NB4 (cell line): ENCODE measurements around the gene TNFSF18.
"Not testable (repeated sequence)": the region's sequence is repeated elsewhere in the genome, so short reads cannot be mapped to it uniquely, and the experiment has no call there.

ENCODE experiments used
- DNase-seq: peaks from one replicate; pipeline ENCODE4 v3.0.0; 2010; ENCODE audit warnings: low read depth
- H3K4me3 ChIP-seq: one replicate; pipeline ENCODE4 v1.5.1; 2011; ENCODE audit warnings: mild to moderate bottlenecking, low read depth, low read length, moderate library complexity
- CTCF ChIP-seq: IDR thresholded peaks from one replicate; pipeline ENCODE4 v1.5.1; 2012; ENCODE audit warnings: low read depth, low read length
- MAX ChIP-seq: IDR thresholded peaks from 2 replicates; pipeline ENCODE4 v1.6.1; 2011; ENCODE audit warnings: low read depth, low read length
- MYC ChIP-seq: IDR thresholded peaks from 2 replicates; pipeline ENCODE4 v1.6.1; 2011; ENCODE audit warnings: low read depth, low read length
- POLR2A ChIP-seq: IDR thresholded peaks from 2 replicates; pipeline ENCODE4 v1.6.1; 2011; ENCODE audit warnings: mild to moderate bottlenecking; ENCODE audit not compliant: insufficient read length; ENCODE audit errors: extremely low read depth

Gene TNFSF18

DNA sequence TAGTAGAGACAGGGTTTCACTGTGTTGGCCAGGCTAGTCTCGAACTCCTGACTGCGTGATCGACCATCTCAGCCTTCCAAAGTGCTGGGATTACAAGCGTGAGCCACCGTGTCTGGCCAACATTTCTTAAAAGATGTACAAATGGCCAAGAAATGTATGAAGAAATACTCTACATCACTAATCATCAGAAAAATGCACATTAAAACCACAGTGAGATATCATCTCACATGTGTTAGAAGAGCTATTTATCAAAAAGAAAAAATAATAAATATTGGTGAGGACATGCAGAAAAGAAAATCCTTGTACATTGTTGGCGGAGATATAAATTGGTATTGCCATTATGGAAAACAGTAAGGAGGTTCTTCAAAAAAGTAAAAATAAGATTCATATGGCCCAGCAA is 33.6 kb upstream of the TNFSF18 start:
- DNase-seq = no peak
- no peak for TF ChIP-seq MAX
- no peak overlapping the region for H3K4me3 ChIP-seq

GRCh38 chr1:173082913-173083312 is 32.2 kb upstream of the TNFSF18 start:
- no peak overlapping the region for H3K4me3 ChIP-seq
- DNase-seq = no peak
- TF ChIP-seq POLR2A = no peak
- no peak for TF ChIP-seq CTCF
- no peak for TF ChIP-seq MAX
- TF ChIP-seq MYC = no peak

- DNase-seq, H3K4me3 ChIP-seq: not testable (repeated sequence)
Observed at GRCh38 chr1:173074217-173074616, 23.5 kb upstream of the TNFSF18 start.

DNA sequence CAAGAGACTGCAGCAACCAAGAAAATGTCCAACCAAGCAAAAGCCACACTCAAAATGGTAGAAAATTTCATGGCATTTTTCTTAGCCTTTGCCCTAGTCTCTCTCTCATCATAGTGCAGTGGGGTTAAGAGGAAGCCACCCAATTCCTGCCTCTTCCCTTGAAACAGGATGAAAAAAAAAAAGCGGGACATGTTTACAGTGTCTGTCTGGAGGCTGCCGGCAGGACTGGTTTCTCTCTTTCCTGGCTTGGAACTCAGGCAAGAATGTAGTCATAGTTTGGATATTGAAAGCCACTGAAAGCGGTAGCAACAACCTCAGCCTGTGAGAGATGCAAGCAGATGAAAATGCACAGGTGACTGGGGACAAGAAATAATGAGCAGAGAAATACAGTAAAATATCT is 13.3 kb upstream of the TNFSF18 start:
- TF ChIP-seq MYC = no peak
- TF ChIP-seq POLR2A = no peak
- TF ChIP-seq CTCF = no peak
- no peak for TF ChIP-seq MAX
- no peak overlapping the region for H3K4me3 ChIP-seq
- no peak for DNase-seq

- H3K4me3 ChIP-seq = no peak overlapping the region
- no peak for DNase-seq
- TF ChIP-seq POLR2A (no peak), MAX (no peak)
Observed at GRCh38 chr1:173063171-173063570, 12.4 kb upstream of the TNFSF18 start.

DNA sequence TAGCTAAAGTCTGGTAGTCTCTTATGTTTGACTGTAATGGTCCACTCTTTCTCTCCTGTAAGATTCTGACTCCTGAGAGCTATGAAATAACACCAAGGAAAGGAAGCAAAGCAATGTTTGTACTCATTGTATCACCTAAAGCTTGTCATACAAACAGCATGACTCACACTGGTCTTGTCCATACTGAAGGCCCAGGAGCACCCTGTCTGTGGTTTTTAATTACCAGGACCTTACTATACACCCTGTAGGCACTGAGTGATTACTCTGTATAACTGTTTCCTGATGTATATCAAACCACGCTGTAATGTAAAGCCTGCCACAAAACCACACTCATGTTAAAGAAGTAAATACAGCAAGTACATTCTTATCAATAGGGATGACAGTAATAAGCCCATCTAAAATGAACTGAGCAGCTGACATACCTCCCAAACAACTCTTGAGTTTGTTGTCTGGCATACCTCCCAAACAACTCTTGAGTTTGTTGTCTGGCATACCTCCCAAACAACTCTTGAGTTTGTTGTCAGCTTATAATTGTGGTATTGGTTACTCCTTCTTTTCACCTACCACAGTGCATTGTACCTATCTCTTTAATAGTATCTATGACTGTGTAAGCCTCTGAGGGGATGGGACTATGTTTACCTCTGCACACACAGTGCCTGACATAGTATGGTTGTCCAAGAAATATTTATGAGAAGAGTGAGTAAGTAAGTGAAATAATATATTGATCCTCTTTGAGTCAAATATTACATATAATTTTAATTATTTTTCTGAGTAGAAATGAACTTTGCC is 11.6 kb upstream of the TNFSF18 start:
- H3K4me3 ChIP-seq = no peak overlapping the region
- no peak for TF ChIP-seq MAX
- no peak for TF ChIP-seq MYC
- no peak for TF ChIP-seq CTCF
- TF ChIP-seq POLR2A = no peak
- DNase-seq = peak; percentile 7

GRCh38 chr1:173058556-173058955 is 7.8 kb upstream of the TNFSF18 start:
- no peak overlapping the region for H3K4me3 ChIP-seq
- DNase-seq = no peak
- TF ChIP-seq MYC = no peak
- no peak for TF ChIP-seq POLR2A
- no peak for TF ChIP-seq MAX
- no peak for TF ChIP-seq CTCF
